ENCODE data around the gene SLC16A1. TPM values are rescaled to one million over a fixed set of nuclear protein-coding genes. Genes with fewer than 3 reads are reported as not detected.

SLC16A1 gene
- total and polyA plus RNA-seq, 2 of the 8 experiments (the other 6 are each of a cell fraction or from before 2014, with no cell fraction given): 435 to 545 TPM

- CTCF ChIA-PET (ENCODE audit: partially characterized antibody): interaction anchor here (1.0 to 1.2 kb wide), 2 partner anchors 21 to 116 kb away, joined by 3 to 4 read pairs; no protein-coding TSS in a partner anchor
- peaks cover 12 to 30% of the 10 kb centered on the region in 2 experiments for H4K20me1 ChIP-seq (replicated peaks in 1 of 2; ENCODE audit: control insufficient read depth in 1 of 2, insufficient read depth in 2 of 2, low read length in 2 of 2)
- H2BK15ac ChIP-seq (ENCODE audit: low read length): no peak overlapping the region
Measured at GRCh38 chr1:112927462-112927990, 28.5 kb downstream of the SLC16A1 start.

More at GRCh38 chr1:112927462-112927990, 28.5 kb downstream of the SLC16A1 start:
- Histone ChIP-seq H3K18ac (ENCODE audit: extremely low read depth, low read length) (no peak overlapping the region), H2BK120ac (replicated peaks; ENCODE audit: low read depth, low read length) (no peak overlapping the region), H4K8ac (ENCODE audit: extremely low read depth, insufficient read depth, low read length) (no peak overlapping the region), H3K79me1 (ENCODE audit: low read depth, low read length) (peaks cover 3% of the 10 kb centered on the region), H3K4me3 (ENCODE audit: extremely low read depth in 1 of 4, insufficient read depth in 2 of 4, low read depth in 3 of 4, low read length in 4 of 4) (no peak overlapping the region), H3K4me2 (ENCODE audit: insufficient read depth in 1 of 2, low read depth in 2 of 2, low read length in 2 of 2) (no peak overlapping the region), H3K36me3 (ENCODE audit: control insufficient read depth in 2 of 4, insufficient read depth in 4 of 4, low read length in 3 of 4) (peaks cover 25 to 89% (median 51%) of the 10 kb centered on the region in 4 experiments), H2BK12ac (ENCODE audit: low read depth, low read length) (no peak overlapping the region), H2AFZ (ENCODE audit: low read length) (no peak overlapping the region), H3K4ac (replicated peaks; ENCODE audit: insufficient read length, low read depth, low read length) (no peak overlapping the region), H3K27me3 (replicated peaks in 1 of 4; ENCODE audit: control insufficient read depth in 3 of 4, extremely low read depth in 1 of 4, insufficient read depth in 3 of 4, low read length in 3 of 4) (no peaks in the 10 kb centered on the region), H3K79me2 (ENCODE audit: control insufficient read depth in 1 of 2, insufficient read depth in 2 of 2, low read length in 2 of 2) (peaks cover 19 to 99% of the 10 kb centered on the region in 2 experiments), H4K91ac (replicated peaks; ENCODE audit: insufficient read length, low read length) (no peak overlapping the region), H3K23ac (ENCODE audit: insufficient read length) (no peak overlapping the region), H3K9ac (replicated peaks in 1 of 4; ENCODE audit: extremely low read depth in 1 of 4, low read depth in 3 of 4, low read length in 3 of 4) (no peak overlapping the region), H3K9me3 (ENCODE audit: insufficient read depth in 2 of 2, low read depth in 1 of 2, low read length in 1 of 2) (no peaks in the 10 kb centered on the region), H2AK5ac (ENCODE audit: low read depth, low read length) (no peak overlapping the region), H2BK5ac (ENCODE audit: low read depth, low read length) (no peak overlapping the region), H3K27ac (ENCODE audit: low read depth, low read length) (no peak overlapping the region), H3K23me2 (ENCODE audit: low read depth, low read length) (no peaks in the 10 kb centered on the region), H3K56ac (replicated peaks; ENCODE audit: insufficient read length, low read depth, low read length) (no peak overlapping the region), H4K5ac (ENCODE audit: insufficient read length, low read depth, low read length) (no peak overlapping the region), H3K4me1 (replicated peaks in 1 of 4; ENCODE audit: control insufficient read depth in 3 of 4, insufficient read depth in 4 of 4, low read length in 3 of 4) (peaks cover 0 to 3% (median 0%) of the 10 kb centered on the region in 4 experiments; a peak in 2 of 7 replicates), H2BK20ac (ENCODE audit: low read length) (no peak overlapping the region), H3K14ac (ENCODE audit: insufficient read length) (no peak overlapping the region)
- 96% methylated on average over 2 of the region's 2 CpGs; no CpG with 5 or more reads in 1 of the 2 experiments for WGBS, 2 experiments (ENCODE audit: extremely low coverage in 1 of 2, insufficient coverage in 1 of 2, insufficient read length in 1 of 2, insufficient replicate concordance in 2 of 2, low coverage in 1 of 2, low lambda C conversion rate in 2 of 2, missing lambda C conversion rate in 1 of 2)
- POLR2A ChIA-PET (ENCODE audit: partially characterized antibody): interaction anchor here (1.4 kb wide), 1 partner anchor 23 kb away, joined by 3 read pairs; no protein-coding TSS in a partner anchor
- no peak for DNase-seq (ENCODE audit: low read depth in 1 of 2, low spot score in 2 of 2)
- no peak for FAIRE-seq
- TF ChIP-seq TAF7 (optimal IDR thresholded peaks at IDR 0.05; ENCODE audit: borderline replicate concordance, low read depth, low read length): no peak

Measured in H1 (cell line).